ENCODE data around the gene NPAS3. TPM values are rescaled to one million over a fixed set of nuclear protein-coding genes. Genes with fewer than 3 reads are reported as not detected.

NPAS3 gene
- total RNA-seq, 2 experiments from 2014 or later: not detected

GRCh38 chr14:33767586-33768457 is 829.1 kb downstream of the NPAS3 start:
- Histone ChIP-seq H3K79me2 (ENCODE audit: insufficient read depth, low read depth, low read length) (no peaks in the 10 kb centered on the region), H3K9me3 (ENCODE audit: low read length) (no peaks in the 10 kb centered on the region), H3K4me2 (ENCODE audit: low read length) (no peak overlapping the region), H3K9me2 (ENCODE audit: insufficient read depth, low read length) (no peaks in the 10 kb centered on the region), H3K27ac (ENCODE audit: low read depth, low read length, poor library complexity, severe bottlenecking) (no peak overlapping the region), H2AFZ (ENCODE audit: low read length) (no peak overlapping the region), H3K4me1 (ENCODE audit: insufficient read depth, low read length, poor library complexity, severe bottlenecking) (no peaks in the 10 kb centered on the region), H3K4me3 (ENCODE audit: low read depth, low read length, poor library complexity, severe bottlenecking) (no peak overlapping the region), H4K20me1 (ENCODE audit: insufficient read depth, low read length) (no peaks in the 10 kb centered on the region), H3K36me3 (ENCODE audit: insufficient read depth, low read length) (no peaks in the 10 kb centered on the region)
- TF ChIP-seq EZH2phosphoT487 (IDR thresholded peaks at IDR 0.05; ENCODE audit: borderline replicate concordance, low read depth, low read length) (no peak), CTCF (conservative IDR thresholded peaks at IDR 0.05; ENCODE audit: low read length) (no peak)
- intact Hi-C loops (cut with micrococcal nuclease; ENCODE audit: unreplicated experiment): no loop called here
- POLR2A ChIA-PET: interaction anchor here (0.5 to 1.7 kb wide), 7 partner anchors 8 to 1296 kb away, joined by 3 to 9 read pairs (median 3); no protein-coding TSS in a partner anchor
- no peak for DNase-seq (ENCODE audit: low spot score)
- BruUV-seq (replicated peaks): no TSS peak
- CTCF ChIA-PET (ENCODE audit: unreplicated experiment): no interaction called here

- Histone ChIP-seq H2AFZ (ENCODE audit: low read length) (no peak overlapping the region), H3K9me2 (ENCODE audit: insufficient read depth, low read length) (no peaks in the 10 kb centered on the region), H3K9me3 (ENCODE audit: low read length) (no peaks in the 10 kb centered on the region), H3K4me2 (ENCODE audit: low read length) (no peak overlapping the region), H3K79me2 (ENCODE audit: insufficient read depth, low read depth, low read length) (no peaks in the 10 kb centered on the region), H3K4me1 (ENCODE audit: insufficient read depth, low read length, poor library complexity, severe bottlenecking) (no peaks in the 10 kb centered on the region), H3K36me3 (ENCODE audit: insufficient read depth, low read length) (no peaks in the 10 kb centered on the region), H4K20me1 (ENCODE audit: insufficient read depth, low read length) (no peaks in the 10 kb centered on the region), H3K4me3 (ENCODE audit: low read depth, low read length, poor library complexity, severe bottlenecking) (no peak overlapping the region), H3K27ac (ENCODE audit: low read depth, low read length, poor library complexity, severe bottlenecking) (no peak overlapping the region)
- TF ChIP-seq CTCF (conservative IDR thresholded peaks at IDR 0.05; ENCODE audit: low read length) (no peak), EZH2phosphoT487 (IDR thresholded peaks at IDR 0.05; ENCODE audit: borderline replicate concordance, low read depth, low read length) (no peak)
- no peak for DNase-seq (ENCODE audit: low spot score)
- intact Hi-C loops (cut with micrococcal nuclease; ENCODE audit: unreplicated experiment): no loop called here
- ChIA-PET CTCF (ENCODE audit: unreplicated experiment) (no interaction called here), POLR2A (interaction anchor here (0.6 to 1.7 kb wide), 4 partner anchors 8 to 1177 kb away, joined by 3 to 9 read pairs (median 4); no protein-coding TSS in a partner anchor)
- no TSS peak for BruUV-seq (replicated peaks)
Measured at GRCh38 chr14:33768458-33768830, 829.8 kb downstream of the NPAS3 start.
